OCI-LY3 (cell line): ENCODE data around the gene NME3.

Experiments
- CTCF ChIP-seq: fragments of 200-600, 300-600 bp; sonication (generic); IDR thresholded peaks from 2 replicates; pipeline ENCODE4 v1.5.1; 2014; ENCODE audit warnings: antibody characterized with exemption, low read length, low read depth
- EZH2phosphoT487 ChIP-seq: fragments of 200-600 bp; shearing (Covaris generic); IDR thresholded peaks from 2 replicates; pipeline ENCODE4 v1.6.1; 2018; ENCODE audit warnings: antibody characterized with exemption, mixed run types, low read depth

GRCh38 chr16:1786242-1787055 lies 15.1 kb upstream of the NME3 start:
- TF ChIP-seq CTCF: no peak
- no peak for TF ChIP-seq EZH2phosphoT487
